GM12892 (cell line): Measurements from ENCODE around the gene NPFFR1.

Source experiments
- DNase-seq: peaks from one replicate; pipeline ENCODE4 v3.0.0; 2011; ENCODE audit not compliant: insufficient read length
- FAIRE-seq: peaks from 2 replicates; lab custom pipeline; 2011; peaks lifted over from hg19 to GRCh38; lab: Jason Lieb, UNC
- POLR2A ChIP-seq: IDR thresholded peaks from 2 replicates; pipeline ENCODE4 v1.6.1; 2011; ENCODE audit warnings: low read depth, low read length, control low read depth
- POLR2AphosphoS5 ChIP-seq: IDR thresholded peaks from 2 replicates; pipeline ENCODE4 v1.6.1; 2011; ENCODE audit warnings: low read depth, low read length, control low read depth
- TAF1 ChIP-seq: IDR thresholded peaks from 2 replicates; pipeline ENCODE4 v1.6.1; 2011; ENCODE audit warnings: low read depth, mild to moderate bottlenecking, control low read depth, low read length, borderline replicate concordance

NPFFR1 gene

GRCh38 chr10:70295926-70296325 lies 12.1 kb upstream of the NPFFR1 start:
- DNase-seq, result no peak
- FAIRE-seq, result no peak
- TF ChIP-seq POLR2A (no peak), TAF1 (no peak), POLR2AphosphoS5 (no peak)

- no peak for FAIRE-seq
- TF ChIP-seq POLR2A, result no peak
- no peak for TF ChIP-seq TAF1
- TF ChIP-seq POLR2AphosphoS5, result no peak
- DNase-seq, result no peak
Measured at GRCh38 chr10:70295321-70295720, 11.5 kb upstream of the NPFFR1 start.

- no peak for FAIRE-seq
- no peak for TF ChIP-seq POLR2A
- TF ChIP-seq TAF1, result no peak
- no peak for TF ChIP-seq POLR2AphosphoS5
- DNase-seq, result peak; percentile 35
Measured at GRCh38 chr10:70293169-70293843, 9.5 kb upstream of the NPFFR1 start.

- no peak for TF ChIP-seq POLR2A
- no peak for TF ChIP-seq TAF1
- TF ChIP-seq POLR2AphosphoS5, result no peak
- FAIRE-seq, result no peak
- DNase-seq, result no peak
Measured at GRCh38 chr10:70292004-70292403, 8.2 kb upstream of the NPFFR1 start.

GRCh38 chr10:70289739-70290138 lies 5.9 kb upstream of the NPFFR1 start:
- TF ChIP-seq POLR2A, result no peak
- TF ChIP-seq POLR2AphosphoS5, result no peak
- no peak for TF ChIP-seq TAF1
- DNase-seq (no peak), FAIRE-seq (no peak)

- TF ChIP-seq TAF1, result no peak
- TF ChIP-seq POLR2A, result no peak
- no peak for TF ChIP-seq POLR2AphosphoS5
- no peak for DNase-seq
- FAIRE-seq, result no peak
Measured at GRCh38 chr10:70286616-70287015, 2.8 kb upstream of the NPFFR1 start.

GRCh38 chr10:70285476-70285831 lies 1.6 kb upstream of the NPFFR1 start:
- TF ChIP-seq POLR2A (no peak), TAF1 (no peak)
- DNase-seq (no peak), FAIRE-seq (no peak)

- TF ChIP-seq TAF1 (no peak), POLR2AphosphoS5 (no peak), POLR2A (no peak)
- FAIRE-seq (no peak), DNase-seq (no peak)
Measured at GRCh38 chr10:70284542-70285475, 1.0 kb upstream of the NPFFR1 start.

GRCh38 chr10:70283071-70283444 lies 746 bp downstream of the NPFFR1 start:
- TF ChIP-seq POLR2AphosphoS5 (no peak), POLR2A (no peak)
- no peak for FAIRE-seq
- no peak for DNase-seq

- FAIRE-seq (no peak), DNase-seq (no peak)
- TF ChIP-seq TAF1, result no peak
- TF ChIP-seq POLR2A, result no peak
- TF ChIP-seq POLR2AphosphoS5, result no peak
Measured at GRCh38 chr10:70281609-70282008, 2.2 kb downstream of the NPFFR1 start.

- no peak for FAIRE-seq
- DNase-seq, result no peak
Measured at GRCh38 chr10:70280099-70280498, 3.7 kb downstream of the NPFFR1 start.

More at GRCh38 chr10:70280099-70280498, 3.7 kb downstream of the NPFFR1 start:
- TF ChIP-seq POLR2AphosphoS5, result no peak
